BE2C (cell line): Measurements from ENCODE around the gene P2RX1.

Source experiments
- DNase-seq: peaks from one replicate; pipeline ENCODE4 v3.0.0-alpha.2; 2020
- H3K27me3 ChIP-seq: fragments of 250-450 bp; sonication (Bioruptor Pico); 2 replicates; pipeline ENCODE4 v1.5.1; 2020; ENCODE audit warnings: mild to moderate bottlenecking
- H3K36me3 ChIP-seq: fragments of 250-450 bp; sonication (Bioruptor Pico); 2 replicates; pipeline ENCODE4 v1.5.1; 2020; ENCODE audit warnings: mild to moderate bottlenecking
- H3K4me1 ChIP-seq: fragments of 250-450 bp; sonication (Bioruptor Pico); 2 replicates; pipeline ENCODE4 v1.5.1; 2020
- H3K4me3 ChIP-seq: 2 replicates; pipeline ENCODE4 v1.5.1; 2011; ENCODE audit warnings: low read depth, low read length
- H3K9me3 ChIP-seq: fragments of 250-450 bp; sonication (Bioruptor Pico); 2 replicates; pipeline ENCODE4 v1.5.1; 2020
- CTCF ChIP-seq: IDR thresholded peaks from 2 replicates; pipeline ENCODE4 v1.5.1; 2012; ENCODE audit warnings: mild to moderate bottlenecking, low read depth, low read length

P2RX1 gene

GRCh38 chr17:3957735-3958599, 41.7 kb upstream of the P2RX1 start:
- no peak for DNase-seq
- H3K36me3 ChIP-seq: no peaks in the 10 kb centered on the region
- H3K9me3 ChIP-seq: no peaks in the 10 kb centered on the region
- no peaks in the 10 kb centered on the region for H3K4me1 ChIP-seq
- no peak overlapping the region for H3K4me3 ChIP-seq
- peaks cover 10% of the 10 kb centered on the region for H3K27me3 ChIP-seq
- no peak for TF ChIP-seq CTCF

- DNase-seq: no peak
- no peak overlapping the region for H3K4me3 ChIP-seq
- no peak for TF ChIP-seq CTCF
- H3K4me1 ChIP-seq: no peaks in the 10 kb centered on the region
- H3K36me3 ChIP-seq: no peaks in the 10 kb centered on the region
- H3K27me3 ChIP-seq: no peaks in the 10 kb centered on the region; the same call in 1 of the 2 replicates
- no peaks in the 10 kb centered on the region for H3K9me3 ChIP-seq
Observed at GRCh38 chr17:3956983-3957382, 40.7 kb upstream of the P2RX1 start.

GRCh38 chr17:3956327-3956957, 40.2 kb upstream of the P2RX1 start:
- H3K36me3 ChIP-seq: no peaks in the 10 kb centered on the region
- TF ChIP-seq CTCF: no peak
- H3K9me3 ChIP-seq: no peaks in the 10 kb centered on the region
- H3K27me3 ChIP-seq: no peaks in the 10 kb centered on the region
- no peak for DNase-seq
- no peak overlapping the region for H3K4me3 ChIP-seq
- H3K4me1 ChIP-seq: no peaks in the 10 kb centered on the region

GRCh38 chr17:3955673-3955988, 39.4 kb upstream of the P2RX1 start:
- Histone ChIP-seq H3K4me3 (no peak overlapping the region), H3K9me3 (no peaks in the 10 kb centered on the region), H3K4me1 (no peaks in the 10 kb centered on the region), H3K36me3 (no peaks in the 10 kb centered on the region), H3K27me3 (no peaks in the 10 kb centered on the region)
- TF ChIP-seq CTCF: no peak
- DNase-seq: no peak

- Histone ChIP-seq H3K36me3 (no peaks in the 10 kb centered on the region), H3K4me1 (no peaks in the 10 kb centered on the region), H3K27me3 (no peaks in the 10 kb centered on the region), H3K4me3 (no peak overlapping the region), H3K9me3 (no peaks in the 10 kb centered on the region)
- no peak for TF ChIP-seq CTCF
- no peak for DNase-seq
Observed at GRCh38 chr17:3954976-3955672, 38.9 kb upstream of the P2RX1 start.
